Measurements from ENCODE around the gene WDR4.
A peak's percentile ranks its signal among the peaks of the same experiment; 100 is the strongest.

WDR4 gene

DNA sequence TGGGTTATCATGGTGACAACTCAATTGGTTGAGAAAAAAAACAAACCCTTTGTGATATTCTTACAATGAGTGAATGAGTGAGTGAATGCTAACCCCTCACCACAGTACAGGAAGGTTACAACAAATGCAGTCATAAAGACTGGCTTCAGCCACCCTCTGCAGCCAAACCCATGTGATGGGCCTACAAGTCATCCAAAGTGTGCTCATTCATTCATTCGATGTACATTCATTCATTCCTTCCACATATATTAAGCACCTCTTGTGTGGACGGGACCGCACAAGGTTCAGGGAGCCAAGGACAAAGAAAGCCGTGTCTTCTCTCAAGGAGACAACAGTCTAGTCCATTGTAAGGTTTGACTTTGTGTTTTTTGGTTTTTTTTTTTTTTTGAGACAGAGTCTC, 49.4 kb downstream of the WDR4 start:
- H3K4me1 ChIP-seq (ENCODE audit: control insufficient read depth, low read depth, low read length), result peaks cover 3% of the 10 kb centered on the region

GRCh38 chr21:42829417-42829816, 49.9 kb downstream of the WDR4 start:
- no CpG with 5 or more reads among the region's 9 CpGs for whole genome bisulfite sequencing (ENCODE audit: extremely low coverage, insufficient coverage, low lambda C conversion rate)

More for the DNA sequence above, 49.4 kb downstream of the WDR4 start:
- Histone ChIP-seq H3K23ac (ENCODE audit: low read length) (no peak overlapping the region), H3K18ac (ENCODE audit: low read length) (no peak overlapping the region), H3K27me3 (ENCODE audit: insufficient read depth, low read length, poor library complexity) (no peaks in the 10 kb centered on the region), H3K4ac (ENCODE audit: low read depth, low read length) (no peak overlapping the region), H3K9ac (ENCODE audit: low read length) (no peak overlapping the region), H2AK5ac (ENCODE audit: low read length) (no peak overlapping the region), H3K36me3 (ENCODE audit: control insufficient read depth, insufficient read depth, low read length) (no peaks in the 10 kb centered on the region), H3K4me2 (ENCODE audit: low read length) (no peak overlapping the region), H3K79me2 (ENCODE audit: control insufficient read depth, insufficient read depth, low read length) (no peaks in the 10 kb centered on the region), H4K8ac (ENCODE audit: low read depth, low read length) (no peak overlapping the region), H3K79me1 (ENCODE audit: low read length) (no peaks in the 10 kb centered on the region), H2BK15ac (replicated peaks; ENCODE audit: low read depth) (no peak overlapping the region), H2BK120ac (ENCODE audit: low read depth, low read length) (no peak overlapping the region), H4K5ac (ENCODE audit: low read length) (no peak overlapping the region), H3K4me3 (ENCODE audit: low read length) (no peak overlapping the region), H3K56ac (ENCODE audit: low read length) (no peak overlapping the region), H2BK5ac (ENCODE audit: low read length) (no peak overlapping the region), H3K27ac (ENCODE audit: low read depth, low read length) (no peak overlapping the region)
- DNase-seq, result no peak
- no CpG with 5 or more reads among the region's 4 CpGs for WGBS (ENCODE audit: extremely low coverage, insufficient coverage, low lambda C conversion rate)

GRCh38 chr21:42827588-42827987, 51.8 kb downstream of the WDR4 start:
- H3K36me3 ChIP-seq (ENCODE audit: control insufficient read depth, insufficient read depth, low read length), result no peaks in the 10 kb centered on the region
- no peaks in the 10 kb centered on the region for H3K79me1 ChIP-seq (ENCODE audit: low read length)
- H3K4me1 ChIP-seq (ENCODE audit: control insufficient read depth, low read depth, low read length), result no peaks in the 10 kb centered on the region
- H2BK5ac ChIP-seq (ENCODE audit: low read length), result no peak overlapping the region
- no CpG with 5 or more reads among the region's 2 CpGs for WGBS (ENCODE audit: extremely low coverage, insufficient coverage, low lambda C conversion rate)
- H2BK15ac ChIP-seq (replicated peaks; ENCODE audit: low read depth), result no peak overlapping the region
- no peak overlapping the region for H3K27ac ChIP-seq (ENCODE audit: low read depth, low read length)
- H3K9ac ChIP-seq (ENCODE audit: low read length), result no peak overlapping the region
- DNase-seq, result no peak
- no peak overlapping the region for H4K8ac ChIP-seq (ENCODE audit: low read depth, low read length)
- H3K4ac ChIP-seq (ENCODE audit: low read depth, low read length), result no peak overlapping the region
- no peak overlapping the region for H3K4me2 ChIP-seq (ENCODE audit: low read length)
- H3K4me3 ChIP-seq (ENCODE audit: low read length), result no peak overlapping the region
- no peaks in the 10 kb centered on the region for H3K79me2 ChIP-seq (ENCODE audit: control insufficient read depth, insufficient read depth, low read length)
- no peaks in the 10 kb centered on the region for H3K27me3 ChIP-seq (ENCODE audit: insufficient read depth, low read length, poor library complexity)
- H3K23ac ChIP-seq (ENCODE audit: low read length), result no peak overlapping the region
- H2BK120ac ChIP-seq (ENCODE audit: low read depth, low read length), result no peak overlapping the region
- H3K56ac ChIP-seq (ENCODE audit: low read length), result no peak overlapping the region
- no peak overlapping the region for H4K5ac ChIP-seq (ENCODE audit: low read length)
- H3K18ac ChIP-seq (ENCODE audit: low read length), result no peak overlapping the region
- no peak overlapping the region for H2AK5ac ChIP-seq (ENCODE audit: low read length)

More at GRCh38 chr21:42829417-42829816, 49.9 kb downstream of the WDR4 start:
- Histone ChIP-seq H2BK15ac (replicated peaks; ENCODE audit: low read depth) (no peak overlapping the region), H3K4me2 (ENCODE audit: low read length) (no peak overlapping the region), H3K27me3 (ENCODE audit: insufficient read depth, low read length, poor library complexity) (no peaks in the 10 kb centered on the region), H2AK5ac (ENCODE audit: low read length) (no peak overlapping the region), H4K5ac (ENCODE audit: low read length) (no peak overlapping the region), H3K4me1 (ENCODE audit: control insufficient read depth, low read depth, low read length) (peaks cover 3% of the 10 kb centered on the region), H3K79me2 (ENCODE audit: control insufficient read depth, insufficient read depth, low read length) (no peaks in the 10 kb centered on the region), H3K56ac (ENCODE audit: low read length) (no peak overlapping the region), H2BK120ac (ENCODE audit: low read depth, low read length) (no peak overlapping the region), H4K8ac (ENCODE audit: low read depth, low read length) (no peak overlapping the region), H3K27ac (ENCODE audit: low read depth, low read length) (no peak overlapping the region), H2BK5ac (ENCODE audit: low read length) (no peak overlapping the region), H3K4me3 (ENCODE audit: low read length) (no peak overlapping the region), H3K18ac (ENCODE audit: low read length) (no peak overlapping the region), H3K4ac (ENCODE audit: low read depth, low read length) (no peak overlapping the region), H3K23ac (ENCODE audit: low read length) (no peak overlapping the region), H3K79me1 (ENCODE audit: low read length) (no peaks in the 10 kb centered on the region), H3K36me3 (ENCODE audit: control insufficient read depth, insufficient read depth, low read length) (no peaks in the 10 kb centered on the region), H3K9ac (ENCODE audit: low read length) (no peak overlapping the region)
- DNase-seq, result no peak

GRCh38 chr21:42820616-42821465, 58.5 kb downstream of the WDR4 start:
- Histone ChIP-seq H3K23ac (ENCODE audit: low read length) (no peak overlapping the region), H3K56ac (ENCODE audit: low read length) (no peak overlapping the region), H2BK5ac (ENCODE audit: low read length) (no peak overlapping the region), H3K27ac (ENCODE audit: low read depth, low read length) (no peak overlapping the region), H2BK15ac (replicated peaks; ENCODE audit: low read depth) (no peak overlapping the region), H3K4ac (ENCODE audit: low read depth, low read length) (no peak overlapping the region), H4K5ac (ENCODE audit: low read length) (no peak overlapping the region), H2AK5ac (ENCODE audit: low read length) (no peak overlapping the region), H3K27me3 (ENCODE audit: insufficient read depth, low read length, poor library complexity) (no peaks in the 10 kb centered on the region), H4K8ac (ENCODE audit: low read depth, low read length) (no peak overlapping the region), H3K4me3 (ENCODE audit: low read length) (no peak overlapping the region), H3K4me1 (ENCODE audit: control insufficient read depth, low read depth, low read length) (no peaks in the 10 kb centered on the region), H3K79me2 (ENCODE audit: control insufficient read depth, insufficient read depth, low read length) (no peaks in the 10 kb centered on the region), H3K4me2 (ENCODE audit: low read length) (no peak overlapping the region), H3K18ac (ENCODE audit: low read length) (no peak overlapping the region), H3K79me1 (ENCODE audit: low read length) (no peaks in the 10 kb centered on the region), H2BK120ac (ENCODE audit: low read depth, low read length) (no peak overlapping the region), H3K9ac (ENCODE audit: low read length) (no peak overlapping the region), H3K36me3 (ENCODE audit: control insufficient read depth, insufficient read depth, low read length) (no peaks in the 10 kb centered on the region)
- whole genome bisulfite sequencing (ENCODE audit: extremely low coverage, insufficient coverage, low lambda C conversion rate), result no CpG with 5 or more reads among the region's 8 CpGs
- no peak for DNase-seq

GRCh38 chr21:42819861-42820615, 59.3 kb downstream of the WDR4 start:
- Histone ChIP-seq H2AK5ac (ENCODE audit: low read length) (no peak overlapping the region), H2BK5ac (ENCODE audit: low read length) (no peak overlapping the region), H3K56ac (ENCODE audit: low read length) (peak overlapping the region; percentile 59), H2BK120ac (ENCODE audit: low read depth, low read length) (no peak overlapping the region), H3K4me1 (ENCODE audit: control insufficient read depth, low read depth, low read length) (no peaks in the 10 kb centered on the region), H3K27ac (ENCODE audit: low read depth, low read length) (no peak overlapping the region), H2BK15ac (replicated peaks; ENCODE audit: low read depth) (no peak overlapping the region), H4K8ac (ENCODE audit: low read depth, low read length) (no peak overlapping the region), H3K4me3 (ENCODE audit: low read length) (no peak overlapping the region), H3K79me2 (ENCODE audit: control insufficient read depth, insufficient read depth, low read length) (no peaks in the 10 kb centered on the region), H3K23ac (ENCODE audit: low read length) (no peak overlapping the region), H3K36me3 (ENCODE audit: control insufficient read depth, insufficient read depth, low read length) (no peaks in the 10 kb centered on the region), H3K4ac (ENCODE audit: low read depth, low read length) (no peak overlapping the region), H4K5ac (ENCODE audit: low read length) (no peak overlapping the region), H3K18ac (ENCODE audit: low read length) (no peak overlapping the region), H3K79me1 (ENCODE audit: low read length) (no peaks in the 10 kb centered on the region), H3K9ac (ENCODE audit: low read length) (no peak overlapping the region), H3K4me2 (ENCODE audit: low read length) (no peak overlapping the region), H3K27me3 (ENCODE audit: insufficient read depth, low read length, poor library complexity) (no peaks in the 10 kb centered on the region)
- no peak for DNase-seq
- no CpG with 5 or more reads among the region's 7 CpGs for WGBS (ENCODE audit: extremely low coverage, insufficient coverage, low lambda C conversion rate)

Measured in mesendoderm (in vitro differentiated cells).